ENCODE results near the gene MORC3. TPM values are rescaled to one million over a fixed set of nuclear protein-coding genes. Genes with fewer than 3 reads are reported as not detected.

MORC3 gene
- total and polyA plus RNA-seq, 2 of the 4 experiments (the other 2 are of a cell fraction): 14.0 to 23.5 TPM

- peak overlapping the region; percentile 67 for H2AFZ ChIP-seq (replicated peaks; ENCODE audit: low read length, poor library complexity)
These were observed 68.8 kb downstream of the MORC3 start for GRCh38 chr21:36388835-36389234.

More at GRCh38 chr21:36388835-36389234, 68.8 kb downstream of the MORC3 start:
- TF ChIP-seq USF2 (IDR thresholded peaks at IDR 0.05; ENCODE audit: low read depth, low read length) (no peak), RCOR1 (IDR thresholded peaks at IDR 0.05; ENCODE audit: insufficient replicate concordance, low read length) (no peak), FOS (IDR thresholded peaks at IDR 0.05; ENCODE audit: low read depth, low read length) (no peak), RAD21 (IDR thresholded peaks at IDR 0.05; ENCODE audit: low read length) (no peak), POLR2A (IDR thresholded peaks at IDR 0.05; ENCODE audit: low read depth, low read length) (no peak), CTCF (conservative IDR thresholded peaks at IDR 0.05; ENCODE audit: low read depth, low read length) (peak; percentile 20; the same call in 1 of the 2 replicates), BHLHE40 (IDR thresholded peaks at IDR 0.05; ENCODE audit: low read depth, low read length) (no peak), SMC3 (IDR thresholded peaks at IDR 0.05; ENCODE audit: low read depth, low read length) (no peak)
- Histone ChIP-seq H2AK9ac (replicated peaks; ENCODE audit: low read depth, low read length, poor library complexity) (no peak overlapping the region), H3K4me2 (ENCODE audit: low read depth, low read length) (no peak overlapping the region), H3K18ac (ENCODE audit: low read depth, low read length) (no peak overlapping the region), H3K9me1 (ENCODE audit: insufficient read depth, low read length) (no peaks in the 10 kb centered on the region; the same call in 1 of the 2 replicates), H2BK15ac (ENCODE audit: low read depth, low read length) (no peak overlapping the region), H3K14ac (replicated peaks; ENCODE audit: low read depth, low read length) (no peak overlapping the region), H3K9ac (ENCODE audit: low read depth, low read length) (no peak overlapping the region), H3K4me1 (ENCODE audit: control insufficient read depth, insufficient read depth, low read length) (peaks cover 4% of the 10 kb centered on the region; the same call in 1 of the 2 replicates), H2BK5ac (ENCODE audit: low read depth, low read length, poor library complexity, severe bottlenecking) (no peak overlapping the region), H4K20me1 (ENCODE audit: insufficient read depth, low read length) (no peaks in the 10 kb centered on the region), H2BK20ac (ENCODE audit: low read depth, low read length) (no peak overlapping the region), H3K27ac (ENCODE audit: insufficient read depth, low read length) (no peak overlapping the region), H3K56ac (ENCODE audit: extremely low read depth, insufficient read depth, low read length) (no peak overlapping the region), H4K8ac (ENCODE audit: low read depth in 2 of 2, low read length in 2 of 2) (no peak overlapping the region), H3K23ac (ENCODE audit: low read depth, low read length) (no peak overlapping the region), H3K4me3 (ENCODE audit: insufficient read depth, low read depth, low read length) (no peak overlapping the region), H3K36me3 (ENCODE audit: control insufficient read depth, insufficient read depth, low read length) (peaks cover 2% of the 10 kb centered on the region; the same call in 1 of the 2 replicates), H3K9me3 (ENCODE audit: control insufficient read depth, insufficient read depth, low read length) (no peaks in the 10 kb centered on the region), H4K5ac (ENCODE audit: low read depth, low read length) (no peak overlapping the region), H2BK120ac (ENCODE audit: low read depth, low read length) (no peak overlapping the region), H3K79me1 (ENCODE audit: low read depth in 1 of 2, low read length in 2 of 2) (peaks cover 3 to 19% of the 10 kb centered on the region in 2 experiments; a peak in 2 of 4 replicates), H3K27me3 (ENCODE audit: control insufficient read depth, insufficient read depth, low read length) (no peaks in the 10 kb centered on the region), H4K91ac (ENCODE audit: insufficient read depth, low read depth, low read length) (no peak overlapping the region), H3K4ac (ENCODE audit: low read depth, low read length) (no peak overlapping the region), H2AK5ac (ENCODE audit: low read depth, low read length) (no peak overlapping the region)
- WGBS, 2 experiments (ENCODE audit: extremely low coverage in 2 of 2, insufficient read length in 1 of 2): 58% methylated on average over 8 of the region's 10 CpGs; no CpG with 5 or more reads in 1 of the 2 experiments
- DNase-seq: peak; percentile 54
- ChIA-PET POLR2A (ENCODE audit: unreplicated experiment) (no interaction called here), CTCF (no interaction called here)
- no TSS peak for BruUV-seq (replicated peaks)
- intact Hi-C loops (cut with micrococcal nuclease): no loop called here
- ATAC-seq (ENCODE audit: low read depth): peak; percentile 27; the same call in 1 of the 2 replicates
- dilution Hi-C loops (cut with HindIII; ENCODE audit: low sequenced_read_pairs, unreplicated experiment): no loop called here
- in situ Hi-C loops (cut with MboI; ENCODE audit: low sequenced_read_pairs): no loop called here

Measured in IMR-90 (cell line).